ENCODE data around the gene KCTD5.

KCTD5 gene

GRCh38 chr16:2698103-2698870, 16.0 kb downstream of the KCTD5 start:
- no peak for DNase-seq

- DNase-seq: no peak
These were observed 16.8 kb downstream of the KCTD5 start for GRCh38 chr16:2698965-2699750.

GRCh38 chr16:2699791-2700600, 17.7 kb downstream of the KCTD5 start:
- no peak for DNase-seq

GRCh38 chr16:2700786-2701185, 18.5 kb downstream of the KCTD5 start:
- no peak for DNase-seq

GRCh38 chr16:2701272-2701671, 18.9 kb downstream of the KCTD5 start:
- no peak for DNase-seq

- no peak for DNase-seq
These were observed 19.6 kb downstream of the KCTD5 start for GRCh38 chr16:2701713-2702437.

- DNase-seq: no peak
These were observed 20.1 kb downstream of the KCTD5 start for GRCh38 chr16:2702438-2702825.

- DNase-seq: no peak
These were observed 20.8 kb downstream of the KCTD5 start for GRCh38 chr16:2702871-2703745.

GRCh38 chr16:2704166-2704982, 22.1 kb downstream of the KCTD5 start:
- DNase-seq: no peak

GRCh38 chr16:2704983-2705275, 22.6 kb downstream of the KCTD5 start:
- DNase-seq: no peak

- no peak for DNase-seq
These were observed 23.0 kb downstream of the KCTD5 start for GRCh38 chr16:2705351-2705750.

GRCh38 chr16:2706085-2706484, 23.8 kb downstream of the KCTD5 start:
- DNase-seq: no peak

GRCh38 chr16:2706611-2707311, 24.4 kb downstream of the KCTD5 start:
- DNase-seq: no peak

GRCh38 chr16:2707368-2708289, 25.3 kb downstream of the KCTD5 start:
- no peak for DNase-seq

- DNase-seq: no peak
These were observed 25.9 kb downstream of the KCTD5 start for GRCh38 chr16:2708290-2708639.

- no peak for DNase-seq
These were observed 26.7 kb downstream of the KCTD5 start for GRCh38 chr16:2708955-2709587.

- no peak for DNase-seq
These were observed 27.3 kb downstream of the KCTD5 start for GRCh38 chr16:2709588-2709984.

GRCh38 chr16:2710021-2710710, 27.8 kb downstream of the KCTD5 start:
- DNase-seq: no peak

Data from NCI-H2107 (cell line).